Measurements from ENCODE around the gene C17orf67. TPM values are rescaled to one million over a fixed set of nuclear protein-coding genes. Genes with fewer than 3 reads are reported as not detected.

The C17orf67 gene
- total and polyA plus RNA-seq, 10 of the 15 experiments (the other 5 are each of a cell fraction or from before 2014, with no cell fraction given) = 0.24 to 3.3 (median 0.89) TPM

GRCh38 chr17:56754523-56755208 is 79.1 kb downstream of the C17orf67 start:
- H3K27ac ChIP-seq (ENCODE audit: control insufficient read depth, insufficient read depth) = no peak overlapping the region
- H3K9me3 ChIP-seq (replicated peaks; ENCODE audit: control insufficient read depth, insufficient read depth, low read length) = no peaks in the 10 kb centered on the region
- in situ Hi-C loops (cut with MboI) = no loop called here
- POLR2A ChIA-PET = no interaction called here
- no peak overlapping the region for H3K9ac ChIP-seq (ENCODE audit: control insufficient read depth, insufficient read depth, low read length)
- no TSS peak for BruUV-seq (replicated peaks)
- no peaks in the 10 kb centered on the region; the same call in 1 of the 2 replicates for H3K4me1 ChIP-seq (ENCODE audit: control insufficient read depth, insufficient read depth, low read length)
- 26% methylated on average over 6 of the region's 8 CpGs for WGBS (ENCODE audit: insufficient coverage, insufficient replicate concordance, low lambda C conversion rate, missing lambda C conversion rate)
- CTCF ChIA-PET = interaction anchor here (1.4 kb wide), 1 partner anchor 25 kb away, joined by 6 read pairs; no protein-coding TSS in a partner anchor
- DNase-seq (ENCODE audit: low read depth, low spot score) = no peak
- no peak for TF ChIP-seq MXI1 (IDR thresholded peaks at IDR 0.05; ENCODE audit: low read depth, low read length)
- no peak overlapping the region for H3K4me3 ChIP-seq
- no peaks in the 10 kb centered on the region for H4K20me1 ChIP-seq (ENCODE audit: control insufficient read depth, insufficient read depth)
- peaks cover 0 to 7% of the 10 kb centered on the region in 2 experiments; a peak in 2 of 4 replicates for H3K27me3 ChIP-seq (replicated peaks in 1 of 2; ENCODE audit: control insufficient read depth in 2 of 2, insufficient read depth in 2 of 2, low read length in 1 of 2)
- no peak for FAIRE-seq
- no peaks in the 10 kb centered on the region for H3K79me2 ChIP-seq (ENCODE audit: control insufficient read depth, insufficient read depth, low read length)
- no peak overlapping the region for H2AFZ ChIP-seq (ENCODE audit: control insufficient read depth, low read depth, low read length)
- H3K4me2 ChIP-seq (ENCODE audit: control insufficient read depth, insufficient read depth) = no peak overlapping the region
- no peak for ATAC-seq
- no peaks in the 10 kb centered on the region for H3K36me3 ChIP-seq (ENCODE audit: control insufficient read depth in 2 of 2, insufficient read depth in 2 of 2, low read length in 1 of 2)
- RAD21 ChIA-PET (ENCODE audit: unreplicated experiment) = no interaction called here
- intact Hi-C loops (cut with micrococcal nuclease; ENCODE audit: unreplicated experiment) = no loop called here
- SMC1A ChIA-PET (ENCODE audit: uncharacterized antibody, unreplicated experiment) = no interaction called here

- H3K9me3 ChIP-seq (replicated peaks; ENCODE audit: control insufficient read depth, insufficient read depth, low read length) = no peaks in the 10 kb centered on the region
- H3K36me3 ChIP-seq (ENCODE audit: control insufficient read depth in 2 of 2, insufficient read depth in 2 of 2, low read length in 1 of 2) = no peaks in the 10 kb centered on the region
- H3K4me2 ChIP-seq (ENCODE audit: control insufficient read depth, insufficient read depth) = no peak overlapping the region
- H3K79me2 ChIP-seq (ENCODE audit: control insufficient read depth, insufficient read depth, low read length) = no peaks in the 10 kb centered on the region
- peaks cover 0 to 7% of the 10 kb centered on the region in 2 experiments; a peak in 2 of 4 replicates for H3K27me3 ChIP-seq (replicated peaks in 1 of 2; ENCODE audit: control insufficient read depth in 2 of 2, insufficient read depth in 2 of 2, low read length in 1 of 2)
- H4K20me1 ChIP-seq (ENCODE audit: control insufficient read depth, insufficient read depth) = no peaks in the 10 kb centered on the region
- ChIA-PET RAD21 (ENCODE audit: unreplicated experiment) (no interaction called here), POLR2A (no interaction called here), CTCF (no interaction called here), SMC1A (ENCODE audit: uncharacterized antibody, unreplicated experiment) (no interaction called here)
- WGBS (ENCODE audit: insufficient coverage, insufficient replicate concordance, low lambda C conversion rate, missing lambda C conversion rate) = 24% methylated on average over 4 of the region's 4 CpGs
- intact Hi-C loops (cut with micrococcal nuclease; ENCODE audit: unreplicated experiment) = no loop called here
- no peak overlapping the region for H3K27ac ChIP-seq (ENCODE audit: control insufficient read depth, insufficient read depth)
- BruUV-seq (replicated peaks) = no TSS peak
- DNase-seq (ENCODE audit: low read depth, low spot score) (no peak), FAIRE-seq (no peak), ATAC-seq (no peak)
- H3K9ac ChIP-seq (ENCODE audit: control insufficient read depth, insufficient read depth, low read length) = no peak overlapping the region
- no peak overlapping the region for H3K4me3 ChIP-seq
- H2AFZ ChIP-seq (ENCODE audit: control insufficient read depth, low read depth, low read length) = no peak overlapping the region
- in situ Hi-C loops (cut with MboI) = no loop called here
- H3K4me1 ChIP-seq (ENCODE audit: control insufficient read depth, insufficient read depth, low read length) = no peaks in the 10 kb centered on the region; the same call in 1 of the 2 replicates
- no peak for TF ChIP-seq TCF3 (IDR thresholded peaks at IDR 0.05; ENCODE audit: borderline replicate concordance, insufficient read depth, low read depth, low read length)
- no peak for TF ChIP-seq ZSCAN29 (IDR thresholded peaks at IDR 0.05)
- no peak for TF ChIP-seq POLR2AphosphoS2 (IDR thresholded peaks at IDR 0.05; ENCODE audit: low read depth, low read length)
- TF ChIP-seq BMI1 (IDR thresholded peaks at IDR 0.05; ENCODE audit: borderline replicate concordance) = no peak
- TF ChIP-seq STAT1 (conservative IDR thresholded peaks at IDR 0.05) = no peak
- TF ChIP-seq ZBTB40 (IDR thresholded peaks at IDR 0.05; ENCODE audit: borderline replicate concordance) = no peak
- no peak for TF ChIP-seq HDAC6 (IDR thresholded peaks at IDR 0.05; ENCODE audit: unreplicated experiment)
- TF ChIP-seq ZNF217 (IDR thresholded peaks at IDR 0.05) = no peak
- TF ChIP-seq CHD1 (IDR thresholded peaks at IDR 0.05; ENCODE audit: low read depth, low read length) = no peak
Measured at GRCh38 chr17:56752263-56752836, 81.4 kb downstream of the C17orf67 start.
